CD4-positive, alpha-beta T cell treated with Interleukin-21 for 1 hour (primary cell): ENCODE measurements around the gene LRRC32.

ENCODE experiments used
- DNase-seq: peaks from one replicate; pipeline ENCODE4 v3.0.0-alpha.2; 2020

Gene LRRC32

DNA sequence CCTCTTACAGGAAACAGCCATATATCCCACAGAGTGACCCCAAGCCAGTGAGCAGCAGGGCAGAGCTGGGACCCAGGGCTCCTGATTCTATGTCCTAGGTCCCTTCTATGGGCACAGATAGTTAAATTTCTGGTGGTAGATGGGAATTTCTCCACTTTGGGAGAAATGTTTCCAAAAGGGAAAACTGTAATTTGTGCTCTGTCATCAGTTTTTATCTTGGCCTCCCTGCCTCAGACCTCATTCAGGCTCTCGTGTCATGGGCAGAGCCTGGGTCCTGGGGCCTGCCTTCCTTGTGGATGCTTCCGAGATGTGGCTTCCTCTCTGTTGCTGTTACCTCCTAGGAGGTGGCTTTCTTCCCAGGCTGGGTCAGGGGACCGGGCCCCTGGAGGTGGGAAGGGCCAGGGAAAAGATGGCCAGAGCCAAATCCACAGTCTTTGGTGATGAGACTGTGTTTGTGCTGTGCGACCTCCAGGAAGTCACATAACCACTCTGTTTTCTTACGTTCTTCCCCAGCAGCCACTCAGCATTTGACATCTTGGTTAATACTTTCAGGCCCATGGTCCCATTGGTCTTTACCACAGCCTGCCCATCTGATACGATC, 8.6 kb downstream of the LRRC32 start:
- no peak for DNase-seq

DNA sequence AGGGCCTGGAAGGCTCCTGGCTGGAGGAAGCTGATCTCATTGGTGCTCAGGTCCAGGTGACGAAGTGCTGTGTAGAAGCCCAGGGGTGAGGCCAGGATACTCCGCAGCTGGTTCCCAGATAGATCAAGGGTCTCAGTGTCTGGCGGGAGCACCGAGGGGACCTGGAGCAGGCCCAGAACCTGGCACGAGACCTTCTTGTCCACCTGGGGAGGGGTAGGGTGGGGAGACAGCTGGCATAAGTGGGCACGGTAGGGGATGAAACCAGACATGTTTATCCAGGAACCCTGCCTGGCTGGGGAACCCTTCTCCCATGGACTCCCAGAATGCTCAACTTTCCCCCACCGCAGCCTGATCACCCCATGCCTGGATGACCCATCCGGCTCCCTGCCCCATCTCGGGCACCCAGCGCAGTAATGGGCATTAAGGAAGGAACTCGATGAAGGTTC, 9.2 kb downstream of the LRRC32 start:
- DNase-seq = no peak

DNA sequence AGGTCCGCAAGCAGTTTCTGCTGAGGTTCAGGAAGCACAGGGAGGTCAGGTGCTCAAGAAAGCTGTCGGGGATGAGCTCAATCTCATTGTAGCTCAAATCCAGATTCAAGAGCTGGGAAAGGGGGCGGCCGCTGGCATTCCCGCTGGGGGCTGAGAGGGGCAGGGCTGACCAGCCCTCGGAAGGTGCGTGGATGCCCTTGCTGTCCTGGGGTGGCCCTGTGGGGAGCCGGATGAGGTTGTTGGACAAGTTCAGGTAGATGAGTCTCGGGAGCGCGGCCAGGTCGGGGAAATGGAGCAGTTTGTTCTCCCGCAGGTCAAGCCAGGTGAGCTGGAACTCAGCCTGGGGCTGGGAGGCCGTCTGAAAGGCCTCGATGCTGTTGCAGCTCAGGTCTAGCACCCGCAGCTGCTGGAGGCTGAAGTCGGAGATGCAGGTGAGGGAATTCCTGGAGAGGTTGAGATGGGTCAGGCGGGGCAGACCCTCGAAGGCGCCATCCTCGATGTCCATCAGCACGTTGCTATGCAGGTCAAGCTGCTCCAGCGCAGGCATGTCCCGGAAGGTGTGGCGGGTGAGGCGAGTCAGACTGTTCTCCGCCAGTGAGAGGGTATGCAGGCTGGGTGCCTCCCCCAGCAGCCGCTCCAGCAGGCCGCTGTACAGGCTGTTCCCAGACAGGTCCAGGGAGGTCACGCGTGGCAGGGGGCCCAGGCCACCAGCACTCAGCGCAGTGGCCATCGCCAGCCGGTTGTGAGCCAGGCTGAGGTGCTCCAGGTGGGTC, 9.8 kb downstream of the LRRC32 start:
- DNase-seq = no peak

- no peak for DNase-seq
Measured at GRCh38 chr11:76659672-76660532, 10.6 kb downstream of the LRRC32 start.

DNA sequence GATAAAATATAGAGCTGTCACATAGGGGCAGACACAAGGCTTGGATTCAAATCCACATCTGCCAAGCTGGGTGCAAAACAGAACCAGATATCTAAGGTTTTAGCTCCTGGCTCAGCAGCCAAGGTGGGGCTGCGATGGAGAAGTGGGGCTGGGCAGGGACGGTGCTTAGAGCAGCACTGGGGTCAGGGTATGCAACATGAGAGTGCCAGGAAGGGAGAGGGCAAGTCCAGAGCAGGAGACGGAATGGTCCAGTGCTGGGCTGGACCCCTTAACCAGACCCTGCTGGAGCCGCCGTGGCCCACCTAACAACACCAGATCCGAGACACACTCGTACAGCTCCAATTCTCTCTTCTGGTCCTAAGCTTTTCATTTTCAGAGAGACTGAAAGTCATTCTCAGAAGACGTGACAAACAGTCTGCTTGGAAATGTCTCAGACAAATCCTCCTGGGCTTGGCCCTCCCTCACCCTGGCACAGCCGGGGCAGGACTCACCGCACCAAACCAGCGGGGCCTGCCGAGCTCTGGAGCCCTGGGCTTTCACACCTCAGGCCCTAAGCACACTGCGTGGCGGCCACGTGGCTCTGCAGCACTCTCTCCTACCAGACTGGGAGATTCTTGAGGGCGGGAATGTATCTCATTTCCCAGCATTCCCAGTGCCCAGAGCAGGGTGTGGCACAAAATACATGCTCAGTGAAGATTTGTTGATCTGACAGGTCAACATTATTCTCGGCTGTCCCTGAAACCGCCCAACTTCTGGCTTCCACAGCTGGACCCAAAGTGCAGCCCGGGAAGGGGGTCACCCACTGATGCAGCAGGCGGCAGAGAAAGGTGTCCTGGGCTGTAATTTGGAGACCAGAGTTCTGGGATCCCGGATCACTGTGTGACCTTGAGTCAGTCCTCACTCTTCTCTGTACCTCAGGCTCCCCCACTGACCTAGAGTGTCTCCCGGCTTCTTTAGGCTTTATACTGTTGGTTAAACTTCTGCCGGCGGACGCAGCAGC, 11.6 kb downstream of the LRRC32 start:
- no peak for DNase-seq

GRCh38 chr11:76658231-76658630, 12.3 kb downstream of the LRRC32 start:
- no peak for DNase-seq

DNA sequence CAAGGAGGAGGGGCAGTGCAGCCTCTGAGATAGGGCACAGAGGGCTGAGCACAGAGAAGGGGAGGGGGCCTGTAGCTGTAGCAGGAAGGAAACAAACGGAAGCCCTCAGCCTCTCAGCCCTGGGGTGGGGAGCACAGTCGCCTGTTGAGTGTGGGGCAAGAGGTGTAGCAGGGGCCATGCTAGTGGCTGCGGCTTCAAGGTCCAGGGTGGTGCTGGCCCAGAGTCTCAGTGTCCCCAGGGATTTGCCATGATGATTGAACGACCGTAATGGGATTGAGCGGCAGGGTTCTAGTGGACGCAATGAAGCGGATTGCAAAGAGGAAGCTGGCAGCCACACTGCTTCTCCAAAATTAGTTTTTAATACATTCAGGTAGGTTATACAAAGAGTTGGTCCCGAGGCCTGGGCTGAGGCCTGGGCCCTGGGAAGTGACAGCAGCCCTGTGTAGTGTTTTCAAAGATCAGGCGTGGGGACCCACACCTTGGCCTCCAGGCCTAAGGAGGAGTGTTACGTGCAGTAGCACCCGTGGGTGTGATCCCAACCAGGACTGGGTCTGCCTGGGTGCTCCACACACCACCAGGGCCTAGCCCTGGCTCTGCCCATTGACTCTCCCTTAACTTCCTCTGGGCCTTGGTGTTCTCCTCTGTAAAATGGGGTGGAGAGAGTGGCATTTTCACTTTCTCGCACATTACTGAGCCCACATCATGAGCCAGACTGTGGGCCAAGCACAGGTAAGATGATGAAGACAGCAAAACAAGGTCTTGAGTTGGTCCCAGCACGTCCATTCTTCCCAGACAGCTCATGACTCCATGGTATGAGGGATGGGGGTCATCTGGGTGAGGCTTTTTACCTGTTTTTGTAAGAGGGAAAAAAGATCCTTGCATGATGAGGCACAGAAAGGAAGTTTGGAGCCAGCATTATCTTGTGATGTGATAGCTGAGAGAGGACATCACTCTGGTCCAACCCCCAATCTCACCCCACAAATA, 13.1 kb downstream of the LRRC32 start:
- DNase-seq = no peak

DNA sequence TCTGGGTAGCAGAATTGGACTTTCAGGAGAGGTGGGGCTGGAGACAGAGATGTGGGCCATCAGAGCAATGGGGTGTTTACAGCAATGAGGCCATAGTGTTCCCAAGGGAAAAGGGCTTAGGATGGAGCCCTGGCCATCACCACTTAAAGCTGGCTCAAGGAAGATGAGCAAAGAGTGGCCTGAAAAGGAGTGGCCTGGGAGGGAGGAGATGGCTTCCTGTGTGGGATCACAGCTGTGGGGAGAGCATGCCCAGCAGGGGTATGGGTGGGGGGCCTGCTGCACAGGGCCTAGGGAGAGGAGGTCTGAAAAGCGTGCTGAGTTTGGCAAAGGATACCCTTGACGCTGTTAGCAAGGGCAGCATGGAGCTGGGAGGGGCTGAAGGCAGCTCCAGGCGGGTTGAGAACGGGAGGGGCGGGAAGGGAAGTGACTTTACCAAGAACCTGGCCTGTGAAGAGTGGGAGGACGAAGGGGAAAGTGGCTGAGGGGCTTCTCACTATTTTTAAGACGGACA, 13.9 kb downstream of the LRRC32 start:
- DNase-seq = no peak

DNA sequence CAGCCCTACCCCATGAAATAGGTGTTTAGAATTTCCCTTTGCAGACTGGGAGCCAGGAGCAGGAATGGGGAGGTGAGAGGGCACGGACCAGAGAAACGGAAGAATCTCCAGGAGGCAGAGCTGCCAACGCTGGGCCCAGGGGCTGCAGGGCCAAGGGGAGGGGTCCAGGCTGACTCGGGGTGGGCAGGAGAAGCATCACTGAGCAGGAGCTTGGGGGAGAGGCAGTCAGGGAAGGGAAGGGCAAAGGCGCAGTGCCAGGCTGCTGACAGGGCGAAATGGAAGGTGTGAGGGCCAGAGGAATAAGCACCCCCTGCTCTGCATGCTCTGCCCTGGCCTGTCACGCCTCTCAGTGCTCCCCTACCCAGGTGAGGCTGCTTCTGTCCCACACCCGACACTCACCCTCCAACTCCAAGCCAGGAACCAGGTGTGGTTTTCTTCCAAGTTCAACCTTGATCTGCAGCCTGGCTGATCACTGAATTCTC, 14.5 kb downstream of the LRRC32 start:
- no peak for DNase-seq

GRCh38 chr11:76655501-76656049, 15.0 kb downstream of the LRRC32 start:
- DNase-seq = no peak

DNA sequence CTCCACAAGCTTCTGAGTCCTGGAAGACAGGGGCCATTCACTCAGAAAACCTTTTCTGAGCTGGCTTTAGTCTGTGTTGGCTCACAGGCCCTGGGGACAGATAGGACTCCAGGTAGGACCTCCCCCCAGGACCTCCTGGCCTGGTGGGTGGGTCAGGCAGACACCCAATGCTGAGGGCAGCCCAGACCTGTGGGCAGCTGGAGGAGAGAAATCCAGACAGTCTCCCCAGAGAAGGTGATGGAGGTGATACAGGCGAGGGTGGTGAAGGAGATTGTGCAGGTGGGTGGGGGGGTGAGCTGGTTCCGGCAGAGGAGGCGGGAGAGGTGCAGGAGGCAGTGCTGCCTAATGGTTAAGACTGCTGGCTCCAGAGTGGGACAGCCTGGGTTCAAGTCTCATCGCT, 15.6 kb downstream of the LRRC32 start:
- DNase-seq = no peak

DNA sequence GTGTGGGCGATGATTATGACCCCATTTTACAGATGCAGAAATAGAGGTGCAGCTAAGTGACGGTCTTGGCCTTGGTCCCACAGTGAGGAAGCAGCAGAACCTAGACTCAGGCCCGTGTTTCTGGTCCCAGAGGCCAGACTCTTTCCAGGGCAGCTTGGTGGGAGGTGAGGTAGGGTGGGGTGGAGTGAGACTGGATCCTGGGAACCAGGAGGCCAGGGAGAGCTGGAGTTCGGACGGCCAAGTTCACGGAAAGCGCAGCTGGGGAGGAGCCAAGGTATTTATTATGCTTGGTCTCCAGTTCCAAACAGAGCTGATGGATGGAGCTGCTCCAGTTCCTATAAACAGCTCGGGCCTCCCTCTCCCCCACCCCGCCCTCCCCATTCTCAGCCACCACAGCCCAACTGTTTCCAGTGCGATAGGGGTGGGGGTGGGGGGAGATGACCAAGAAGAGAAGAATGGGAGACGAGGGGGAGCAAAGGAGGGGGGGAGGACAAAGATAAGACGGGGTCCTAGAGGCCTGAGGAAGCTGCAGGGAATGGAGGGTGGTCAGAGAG, 16.2 kb downstream of the LRRC32 start:
- DNase-seq = no peak

DNA sequence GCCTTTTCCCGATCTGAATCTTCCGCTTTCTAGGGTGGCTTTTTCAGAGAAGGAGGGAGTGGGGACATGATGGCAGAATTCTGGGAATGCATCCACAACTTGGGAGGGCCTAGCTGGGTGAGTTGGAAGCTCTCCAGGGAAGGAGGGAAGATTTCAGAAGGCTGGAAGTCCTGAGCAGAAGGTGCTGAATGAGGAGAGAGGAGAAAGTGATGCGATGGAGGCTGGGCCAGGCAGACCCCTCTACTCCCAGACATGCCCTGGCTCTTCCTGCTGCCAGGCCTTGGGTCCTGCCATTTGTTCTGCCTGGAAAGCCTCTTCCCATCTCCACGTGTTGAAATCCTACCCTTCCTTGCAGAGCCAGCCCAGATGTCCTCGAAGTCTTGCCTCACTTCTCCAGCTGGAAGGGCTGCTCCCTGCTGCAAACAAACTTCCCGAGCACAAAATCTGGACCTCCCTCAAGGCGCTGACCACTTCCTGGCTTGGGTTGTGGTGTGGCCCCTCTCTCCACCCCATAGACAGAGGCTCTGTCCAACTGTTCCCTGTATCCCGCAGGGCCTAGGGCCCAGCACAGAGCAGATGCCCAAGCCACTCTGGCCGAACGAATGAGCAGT, 16.8 kb downstream of the LRRC32 start:
- DNase-seq = no peak

- DNase-seq = no peak
Measured at GRCh38 chr11:76653012-76653673, 17.4 kb downstream of the LRRC32 start.

DNA sequence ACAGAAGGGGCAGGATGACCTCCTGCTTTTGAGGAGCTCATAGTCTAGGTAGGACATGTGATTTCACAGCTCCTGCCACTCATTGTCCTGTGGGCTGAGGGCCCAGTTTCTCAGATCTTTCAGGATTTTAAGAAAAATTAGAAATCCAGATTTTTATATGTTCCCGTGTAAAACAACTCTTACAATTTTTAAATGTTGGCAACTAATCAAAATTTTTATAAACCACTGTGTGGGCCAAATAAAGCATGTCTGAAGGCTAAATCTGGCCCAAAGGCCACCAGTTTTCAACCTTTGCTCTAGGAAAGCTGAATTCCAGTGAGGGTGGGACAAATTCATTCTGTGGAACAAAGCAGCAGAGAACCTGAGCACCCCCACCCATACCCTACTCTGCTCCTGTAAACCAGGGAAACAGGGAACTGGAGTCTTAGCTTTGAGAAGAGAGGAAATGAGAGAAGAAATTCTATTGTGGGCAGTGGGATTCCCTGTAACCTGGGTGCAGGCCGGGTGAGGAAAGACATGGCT, 20.6 kb downstream of the LRRC32 start:
- no peak for DNase-seq

- no peak for DNase-seq
Measured at GRCh38 chr11:76649011-76649410, 21.5 kb downstream of the LRRC32 start.

- DNase-seq = no peak
Measured at GRCh38 chr11:76648061-76648460, 22.5 kb downstream of the LRRC32 start.

GRCh38 chr11:76646882-76647534, 23.5 kb downstream of the LRRC32 start:
- DNase-seq = no peak
